ENCODE results near the gene ARF3. TPM values are rescaled to one million over a fixed set of nuclear protein-coding genes. Genes with fewer than 3 reads are reported as not detected.

The ARF3 gene
- total RNA-seq, 1 experiment from 2014 or later = 224 TPM

GRCh38 chr12:48954841-48955501 is 2.3 kb downstream of the ARF3 start:
- TF ChIP-seq REST (IDR thresholded peaks at IDR 0.05; ENCODE audit: insufficient read depth in 1 of 2, low read depth in 2 of 2, low read length in 1 of 2) = no peak
- TF ChIP-seq POLR2AphosphoS5 (IDR thresholded peaks at IDR 0.05; ENCODE audit: low read depth, low read length) = no peak
- no peak for TF ChIP-seq CTCF (IDR thresholded peaks at IDR 0.05)
- TF ChIP-seq TCF7L2 (IDR thresholded peaks at IDR 0.05; ENCODE audit: low read depth, low read length) = no peak
- no peak for TF ChIP-seq SIN3A (IDR thresholded peaks at IDR 0.05; ENCODE audit: borderline replicate concordance, insufficient read depth, low read depth, low read length)
- in situ Hi-C loops (cut with HindIII; ENCODE audit: low pct_unique_long_range_greater_than_20kb, low sequenced_read_pairs) (no loop called here), intact Hi-C loops (cut with micrococcal nuclease; ENCODE audit: unreplicated experiment) (no loop called here)
- peaks cover 6% of the 10 kb centered on the region; the same call in 1 of the 2 replicates for H3K36me3 ChIP-seq (ENCODE audit: control insufficient read depth, insufficient read depth, low read length)
- DNase-seq (ENCODE audit: low read depth, low spot score) = no peak
- no peaks in the 10 kb centered on the region for H3K9me3 ChIP-seq (ENCODE audit: control insufficient read depth, insufficient read depth, low read depth, low read length)
- H3K4me1 ChIP-seq (ENCODE audit: control insufficient read depth, insufficient read depth, low read length) = peaks cover 18% of the 10 kb centered on the region
- BruUV-seq (replicated peaks) = no TSS peak
- H3K27ac ChIP-seq (ENCODE audit: low read length) = no peak overlapping the region
- POLR2A ChIA-PET = no interaction called here
- no peak overlapping the region for H3K4me3 ChIP-seq (ENCODE audit: low read depth in 2 of 2, low read length in 2 of 2)
- H3K27me3 ChIP-seq (ENCODE audit: control insufficient read depth, insufficient read depth, low read length) = no peaks in the 10 kb centered on the region
- CTCF ChIA-PET = no interaction called here
- no peak for ATAC-seq

GRCh38 chr12:48954061-48954460 is 3.2 kb downstream of the ARF3 start:
- CTCF ChIA-PET = no interaction called here
- ATAC-seq = no peak
- intact Hi-C loops (cut with micrococcal nuclease; ENCODE audit: unreplicated experiment) = no loop called here

More at GRCh38 chr12:48954061-48954460, 3.2 kb downstream of the ARF3 start:
- POLR2A ChIA-PET = no interaction called here
- TF ChIP-seq POLR2AphosphoS5 (IDR thresholded peaks at IDR 0.05; ENCODE audit: low read depth, low read length) (no peak), REST (IDR thresholded peaks at IDR 0.05; ENCODE audit: insufficient read depth in 1 of 2, low read depth in 2 of 2, low read length in 1 of 2) (no peak), SIN3A (IDR thresholded peaks at IDR 0.05; ENCODE audit: borderline replicate concordance, insufficient read depth, low read depth, low read length) (no peak), TCF7L2 (IDR thresholded peaks at IDR 0.05; ENCODE audit: low read depth, low read length) (no peak), CTCF (IDR thresholded peaks at IDR 0.05) (no peak)
- in situ Hi-C loops (cut with HindIII; ENCODE audit: low pct_unique_long_range_greater_than_20kb, low sequenced_read_pairs) = no loop called here
- Histone ChIP-seq H3K4me1 (ENCODE audit: control insufficient read depth, insufficient read depth, low read length) (peaks cover 18% of the 10 kb centered on the region), H3K36me3 (ENCODE audit: control insufficient read depth, insufficient read depth, low read length) (peaks cover 6% of the 10 kb centered on the region; the same call in 1 of the 2 replicates), H3K27me3 (ENCODE audit: control insufficient read depth, insufficient read depth, low read length) (no peaks in the 10 kb centered on the region), H3K9me3 (ENCODE audit: control insufficient read depth, insufficient read depth, low read depth, low read length) (no peaks in the 10 kb centered on the region), H3K27ac (ENCODE audit: low read length) (no peak overlapping the region), H3K4me3 (ENCODE audit: low read depth in 2 of 2, low read length in 2 of 2) (no peak overlapping the region)
- DNase-seq (ENCODE audit: low read depth, low spot score) = no peak
- BruUV-seq (replicated peaks) = no TSS peak

Data from Panc1 (cell line).